NCI-H510A treated with DMSO at 0.1 percent for 48 hours (cell line): ENCODE measurements around the gene CARTPT.

ENCODE experiments used
- DNase-seq: peaks from one replicate; lab custom pipeline; 2025; lab: John Stamatoyannopoulos, UW

CARTPT gene

DNA sequence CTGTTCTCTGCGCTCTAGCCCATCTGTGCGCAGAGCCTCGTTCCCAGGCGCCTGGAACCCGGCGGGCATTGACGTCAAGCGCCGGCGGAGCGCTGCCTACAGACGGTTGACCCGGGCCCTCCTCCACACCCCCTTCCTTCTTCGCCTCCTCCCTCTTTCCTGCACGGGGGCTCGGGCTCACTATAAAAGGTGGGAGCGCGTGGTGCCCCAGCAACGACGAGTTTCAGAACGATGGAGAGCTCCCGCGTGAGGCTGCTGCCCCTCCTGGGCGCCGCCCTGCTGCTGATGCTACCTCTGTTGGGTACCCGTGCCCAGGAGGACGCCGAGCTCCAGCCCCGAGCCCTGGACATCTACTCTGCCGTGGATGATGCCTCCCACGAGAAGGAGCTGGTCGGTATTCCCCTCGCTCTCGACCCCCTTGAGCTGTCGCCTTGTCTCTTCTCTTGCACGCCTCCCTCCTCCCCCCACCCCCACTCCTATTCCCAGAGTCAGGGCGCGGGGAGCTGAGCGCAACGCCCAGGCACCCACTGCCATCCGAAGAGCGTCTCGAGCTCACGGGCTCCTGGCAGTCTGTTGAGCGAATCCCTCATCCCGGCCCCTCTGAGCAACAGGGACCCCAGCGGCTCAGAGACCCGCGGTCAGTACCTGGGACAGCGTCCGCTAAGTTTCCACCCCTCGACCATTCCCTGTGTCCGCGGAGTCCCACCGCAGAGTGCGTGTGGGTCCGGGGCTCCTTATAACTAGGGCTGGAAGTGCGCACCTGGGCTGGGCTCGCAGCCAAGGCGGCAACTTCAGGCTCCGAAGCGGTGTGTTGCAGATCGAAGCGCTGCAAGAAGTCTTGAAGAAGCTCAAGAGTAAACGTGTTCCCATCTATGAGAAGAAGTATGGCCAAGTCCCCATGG lies at the start of gene CARTPT:
Gene CARTPT, plus strand, starts transcription at position 213 of the 902 bp plus-strand sequence. Its CDS starts 19 bp downstream, at position 232.
- DNase-seq: no peak

DNA sequence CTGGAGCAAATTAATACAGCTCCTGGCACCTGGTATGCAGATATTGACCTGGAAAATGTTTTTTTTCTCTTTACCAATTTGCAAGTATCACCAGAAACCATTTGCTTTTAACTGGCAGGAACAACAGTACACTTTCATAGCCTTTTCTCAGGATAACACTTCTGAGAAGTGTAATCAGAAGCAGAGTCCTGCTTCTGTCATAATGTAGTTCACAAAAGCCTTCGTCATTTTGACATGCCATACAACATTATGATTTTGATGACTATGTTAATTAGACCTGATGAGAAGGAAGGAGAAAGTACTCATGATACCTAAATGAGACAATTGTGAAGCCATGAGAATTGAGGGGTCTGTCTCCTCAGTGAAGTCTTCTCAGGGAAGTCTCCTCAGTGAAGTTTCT lies 41.1 kb upstream of the CARTPT start:
- no peak for DNase-seq

DNA sequence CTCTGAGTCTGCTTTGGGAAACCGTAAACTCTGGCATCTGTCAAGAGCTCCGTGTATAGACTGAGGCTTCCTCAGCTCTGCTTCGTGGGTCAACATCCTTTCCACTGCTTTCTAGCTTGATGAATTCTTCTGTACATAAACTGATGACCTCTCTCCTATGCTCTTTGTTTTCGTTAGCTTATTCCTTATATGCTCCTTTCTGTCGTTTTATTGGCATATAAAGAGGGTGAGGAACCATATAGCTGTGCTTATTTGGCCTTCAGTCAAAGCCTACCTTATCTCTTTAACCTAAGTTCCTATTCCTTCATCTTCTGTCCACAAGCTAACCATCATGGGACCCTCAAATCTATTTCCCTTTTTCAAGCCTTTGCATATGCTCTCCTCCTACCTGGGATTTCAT lies 39.4 kb upstream of the CARTPT start:
- DNase-seq: no peak

GRCh38 chr5:71680510-71680909 lies 38.6 kb upstream of the CARTPT start:
- no peak for DNase-seq

- DNase-seq: no peak
Measured at GRCh38 chr5:71681296-71681695, 37.8 kb upstream of the CARTPT start.

- no peak for DNase-seq
Measured at GRCh38 chr5:71684309-71684708, 34.8 kb upstream of the CARTPT start.

- no peak for DNase-seq
Measured at GRCh38 chr5:71693828-71694427, 25.1 kb upstream of the CARTPT start.

- no peak for DNase-seq
Measured at GRCh38 chr5:71695071-71695470, 24.0 kb upstream of the CARTPT start.

- DNase-seq: no peak
Measured at GRCh38 chr5:71695595-71695994, 23.5 kb upstream of the CARTPT start.

DNA sequence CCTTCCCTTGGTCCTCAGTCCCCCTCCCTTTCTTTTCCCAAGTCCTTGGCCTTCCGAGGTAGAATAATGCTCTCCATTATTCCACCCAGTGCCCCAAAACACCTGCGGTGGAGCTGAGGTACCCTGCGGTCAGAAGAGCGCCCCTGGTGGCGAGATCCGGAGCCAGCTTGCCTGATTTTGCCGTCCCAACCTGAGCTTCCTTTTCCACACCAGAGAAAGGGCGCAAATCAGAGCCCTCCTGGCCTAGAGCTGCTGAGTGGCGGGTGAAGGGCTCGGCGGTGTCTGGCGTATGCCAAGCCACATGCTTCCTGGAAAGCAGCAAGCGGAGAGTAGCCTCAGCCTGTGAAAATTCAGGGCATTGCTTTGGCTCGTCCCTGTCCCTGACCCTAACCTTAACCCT lies 21.1 kb upstream of the CARTPT start:
- no peak for DNase-seq

- no peak for DNase-seq
Measured at GRCh38 chr5:71699233-71699632, 19.8 kb upstream of the CARTPT start.

DNA sequence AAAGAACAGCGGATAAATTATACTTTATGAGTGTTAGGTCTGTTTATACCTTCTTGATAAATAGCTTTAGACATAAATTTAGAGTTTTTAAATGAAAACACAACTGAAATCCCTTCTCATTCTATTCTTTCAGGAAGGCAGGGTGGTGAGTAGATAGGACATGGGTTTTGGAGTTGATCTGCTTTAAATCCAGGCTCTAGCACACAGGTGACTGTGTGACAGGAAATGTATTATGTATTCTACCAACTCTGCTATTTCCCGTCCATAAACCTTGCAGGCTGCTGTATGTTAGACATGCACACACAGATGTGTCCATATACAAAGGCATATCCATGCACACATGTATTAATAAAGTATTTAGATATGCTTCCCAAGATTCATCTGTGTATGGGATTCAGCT lies 19.3 kb upstream of the CARTPT start:
- no peak for DNase-seq

DNA sequence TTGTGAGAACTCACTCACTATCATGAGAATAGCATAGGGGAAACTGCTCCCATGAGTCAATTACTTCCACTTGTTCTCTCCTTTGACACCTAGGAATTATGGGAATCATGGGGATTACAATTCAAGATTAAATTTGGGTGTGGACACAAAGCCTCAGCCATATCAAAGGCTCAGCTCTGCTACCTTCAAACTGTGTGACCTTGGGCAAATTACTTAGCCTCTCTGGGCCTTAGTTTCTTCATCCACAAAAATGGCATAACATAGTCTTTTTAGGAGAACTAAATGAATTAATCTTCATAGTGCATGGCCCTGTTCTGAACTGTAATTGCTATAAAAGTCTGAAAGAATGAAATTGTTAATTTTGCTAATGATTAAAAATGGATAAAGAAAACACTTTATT lies 18.3 kb upstream of the CARTPT start:
- no peak for DNase-seq

GRCh38 chr5:71701407-71701806 lies 17.7 kb upstream of the CARTPT start:
- no peak for DNase-seq

DNA sequence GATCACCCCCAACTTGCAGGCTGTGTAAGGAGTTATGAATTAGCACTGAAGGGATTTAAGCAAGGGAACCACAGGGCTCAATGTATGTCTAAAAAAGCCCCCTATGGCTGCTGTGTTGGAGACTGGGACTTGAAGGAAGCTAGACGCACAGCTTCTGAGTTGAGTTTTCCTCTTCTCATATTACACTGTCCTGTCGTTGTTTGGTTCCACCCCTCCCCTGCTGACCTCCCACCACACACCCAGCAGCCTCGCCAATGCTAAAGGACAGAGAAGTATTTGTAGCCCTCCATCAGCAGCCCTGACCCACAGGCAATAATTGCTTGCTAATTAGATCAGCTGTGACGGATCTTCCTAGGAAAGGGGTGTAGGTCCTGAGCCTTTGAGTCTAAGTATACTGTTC lies 15.1 kb upstream of the CARTPT start:
- DNase-seq: no peak

- no peak for DNase-seq
Measured at GRCh38 chr5:71705421-71705820, 13.7 kb upstream of the CARTPT start.

- no peak for DNase-seq
Measured at GRCh38 chr5:71706906-71707305, 12.2 kb upstream of the CARTPT start.

- no peak for DNase-seq
Measured at GRCh38 chr5:71711610-71712009, 7.5 kb upstream of the CARTPT start.

DNA sequence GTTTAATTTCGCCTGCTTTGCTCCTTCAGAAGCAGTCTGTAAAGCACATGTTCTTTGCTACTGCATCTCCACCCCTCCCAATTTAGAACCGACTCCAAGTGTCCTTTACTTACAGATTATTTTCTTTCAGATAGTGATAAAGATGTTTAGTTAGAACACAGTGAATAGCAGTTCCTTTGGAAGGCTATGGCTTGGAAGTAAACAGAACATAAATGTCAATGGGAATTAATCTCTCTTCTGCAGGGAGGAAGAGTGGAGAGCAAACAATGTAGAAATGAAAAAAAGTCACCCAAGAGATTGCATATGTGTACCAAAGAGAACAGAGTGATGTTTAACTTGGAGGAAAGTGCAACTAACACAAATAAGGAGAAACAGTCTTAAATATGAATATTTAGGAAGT lies 4.2 kb upstream of the CARTPT start:
- no peak for DNase-seq

DNA sequence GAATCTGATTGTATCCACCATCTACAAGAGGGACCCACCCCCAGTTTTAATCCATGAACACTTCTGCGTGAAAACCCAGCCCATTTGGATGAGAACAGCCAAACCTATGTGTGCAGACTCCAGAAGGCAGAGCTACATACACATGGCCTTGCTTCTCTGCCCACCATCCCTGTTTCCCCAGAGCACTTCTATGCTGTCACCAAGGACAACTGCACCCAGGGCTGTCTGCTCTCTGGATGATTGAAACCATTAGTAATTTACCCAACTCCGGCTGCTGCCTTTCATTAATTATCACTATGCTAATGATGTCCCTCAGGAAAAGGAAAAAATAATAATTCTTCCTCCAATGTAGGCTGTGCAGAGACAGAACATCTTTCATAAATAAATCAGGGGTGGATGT lies 8.9 kb downstream of the CARTPT start:
- no peak for DNase-seq

GRCh38 chr5:71731015-71731414 lies 11.9 kb downstream of the CARTPT start:
- no peak for DNase-seq

- DNase-seq: no peak
Measured at GRCh38 chr5:71732011-71732410, 12.9 kb downstream of the CARTPT start.

DNA sequence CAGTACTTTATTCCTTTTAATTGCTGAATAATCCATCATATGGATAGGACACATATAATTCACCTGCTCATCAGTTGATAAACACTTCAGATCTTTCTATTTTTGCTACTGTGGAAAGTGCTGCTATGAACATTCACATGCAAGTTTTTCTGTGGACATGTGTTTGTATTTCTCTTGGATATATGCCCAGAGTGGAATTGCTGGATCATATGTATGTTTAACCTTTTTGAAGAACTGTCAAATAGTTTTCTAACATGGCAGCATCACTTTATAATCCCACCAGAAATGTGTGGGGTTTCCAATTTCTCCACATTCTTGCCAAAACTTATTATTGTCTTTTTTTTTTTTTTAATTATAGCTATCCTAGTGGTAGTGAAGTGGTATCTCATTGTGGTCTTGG lies 15.1 kb downstream of the CARTPT start:
- DNase-seq: no peak
